Left lobe of liver (tissue), 2 donors: Measurements from ENCODE around the gene PCDH9. TPM values are rescaled to one million over a fixed set of nuclear protein-coding genes. Genes with fewer than 3 reads are reported as not detected.

Source experiments
- ATAC-seq: fragments of 200-7000 bp; cut with Tn5 transposase; one replicate; pipeline ENCODE4 v1.9.1; 2020; ENCODE audit warnings: mild to moderate bottlenecking, moderate library complexity
- DNase-seq: peaks from one replicate; pipeline ENCODE4 v3.0.0-alpha.2; 2020; ENCODE audit warnings: low spot score
- total RNA-seq: library from RNA; stranded (reverse); gene quantifications from one replicate; pipeline ENCODE4 v1.2.1, GENCODE V29; 2021
- donor health status: DM: no; HTN: no; CAD: no; lungs with moderate emphysema.
- donor health status: DM: no; HTN: yes; CAD: no.

PCDH9 gene
- total RNA-seq, 1 donor from 2014 or later: 2.4 TPM

DNA sequence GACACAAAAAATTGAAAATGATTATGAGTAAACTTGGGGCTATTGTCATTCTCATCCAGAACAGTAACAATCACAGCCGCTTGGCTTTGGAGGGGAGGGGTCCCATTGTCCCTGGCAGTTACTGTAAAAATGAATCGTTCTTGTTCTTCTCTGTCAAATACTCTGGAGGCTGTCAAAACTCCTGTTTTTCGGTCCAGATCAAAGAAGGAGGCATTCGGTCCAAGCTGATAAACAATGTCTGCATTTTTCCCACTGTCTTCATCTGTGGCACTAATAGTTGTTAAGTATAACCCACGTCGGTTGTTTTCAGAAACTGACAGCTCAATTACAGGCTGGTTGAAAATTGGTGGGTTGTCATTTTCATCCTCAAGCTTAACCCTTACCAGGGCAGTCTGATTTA is 3.4 kb downstream of the PCDH9 start:
- no peak for ATAC-seq
- no peak for DNase-seq

DNA sequence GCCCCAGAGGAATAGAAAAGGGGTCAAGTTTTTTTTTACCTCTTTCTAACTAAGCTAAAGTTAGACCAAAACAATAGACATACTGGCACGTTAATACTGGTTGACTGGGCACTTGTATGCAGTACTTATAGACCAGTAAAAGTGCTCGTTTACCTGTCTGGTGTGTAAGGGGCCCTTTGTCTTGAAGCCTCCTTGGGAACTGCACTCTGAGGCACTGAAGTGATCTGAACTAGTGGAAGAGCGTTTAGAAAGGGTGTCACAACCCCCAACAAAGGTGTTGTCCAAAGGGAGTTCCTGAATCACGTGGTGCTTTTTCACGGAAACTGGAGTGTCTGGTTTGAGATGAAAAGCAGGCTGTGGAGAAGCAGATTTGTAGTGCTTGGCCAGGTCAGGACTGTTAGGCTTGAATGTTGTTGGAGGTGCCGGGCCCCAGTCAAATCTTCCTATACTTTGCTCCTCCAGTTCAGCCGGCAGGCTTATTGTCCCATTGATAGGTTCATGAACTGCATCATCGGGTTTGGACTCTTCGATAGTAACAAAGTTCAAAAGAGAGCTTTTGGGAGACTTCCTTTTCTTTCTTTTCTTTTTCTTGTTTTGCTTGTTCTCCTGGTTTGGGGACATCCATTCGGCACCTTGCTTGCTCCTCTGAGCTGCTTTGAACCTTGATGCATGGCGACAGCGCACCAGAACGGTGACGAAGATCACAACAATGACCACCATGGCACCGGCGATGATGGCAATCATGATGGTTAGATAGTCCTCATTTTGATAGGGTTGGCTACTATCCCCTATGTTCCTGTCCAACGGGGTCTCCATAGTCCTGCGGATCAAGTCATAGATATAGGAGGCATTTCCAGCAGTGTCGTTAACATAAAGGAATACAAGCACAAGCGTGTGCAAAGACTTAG is 4.6 kb downstream of the PCDH9 start:
- no peak for ATAC-seq
- no peak for DNase-seq

DNA sequence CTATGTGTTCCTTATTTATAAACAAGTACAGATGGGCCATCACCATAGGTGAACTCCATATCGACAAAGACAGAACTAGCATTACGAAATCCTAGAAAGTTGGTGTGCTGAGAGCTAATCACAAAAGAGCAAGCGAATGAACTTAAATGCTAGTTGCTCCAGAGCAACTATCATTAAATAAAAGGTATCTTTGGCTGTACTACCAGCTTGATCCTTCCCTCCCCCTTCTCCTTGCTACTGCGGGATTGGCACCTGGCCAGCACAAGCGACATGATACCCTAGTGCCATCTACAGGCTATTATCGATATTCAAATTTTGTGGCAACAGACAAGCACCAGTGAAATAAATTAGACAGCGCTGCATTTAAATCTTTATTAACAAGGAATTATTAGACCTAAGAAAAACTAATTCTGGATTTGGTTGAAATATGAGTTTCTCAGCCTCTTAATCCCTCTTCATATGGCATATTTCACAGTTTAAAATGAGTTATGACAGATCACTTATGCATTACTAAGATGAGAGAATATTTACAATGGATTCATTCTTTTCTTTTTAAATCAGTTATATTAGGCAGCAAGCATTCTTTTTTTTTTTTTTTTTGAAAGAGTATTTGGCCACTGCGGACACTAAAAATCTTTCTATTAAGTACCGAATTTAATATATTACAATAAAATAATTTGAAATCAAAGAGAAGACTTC is 5.8 kb downstream of the PCDH9 start:
- ATAC-seq (peak; percentile 99), DNase-seq (peak; percentile 76)

DNA sequence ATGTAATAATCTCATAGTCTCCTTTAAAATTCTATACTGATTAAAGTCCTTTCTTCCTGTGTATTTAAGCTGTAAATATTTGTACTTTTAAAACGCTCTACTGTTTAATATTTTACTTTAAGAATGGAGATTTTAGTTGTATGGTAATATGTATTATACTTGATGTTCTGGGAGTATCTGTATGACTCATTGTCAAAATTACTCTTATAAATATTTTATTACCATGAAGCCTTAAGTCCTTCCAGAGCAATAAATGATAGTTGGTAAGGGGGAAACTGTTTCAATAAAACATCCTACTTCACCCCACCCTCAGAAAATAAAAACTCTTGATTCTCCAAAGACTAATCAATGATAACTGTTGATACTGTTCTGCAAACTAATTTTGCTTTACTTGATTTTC is 6.4 kb downstream of the PCDH9 start:
- no peak for DNase-seq
- no peak for ATAC-seq

DNA sequence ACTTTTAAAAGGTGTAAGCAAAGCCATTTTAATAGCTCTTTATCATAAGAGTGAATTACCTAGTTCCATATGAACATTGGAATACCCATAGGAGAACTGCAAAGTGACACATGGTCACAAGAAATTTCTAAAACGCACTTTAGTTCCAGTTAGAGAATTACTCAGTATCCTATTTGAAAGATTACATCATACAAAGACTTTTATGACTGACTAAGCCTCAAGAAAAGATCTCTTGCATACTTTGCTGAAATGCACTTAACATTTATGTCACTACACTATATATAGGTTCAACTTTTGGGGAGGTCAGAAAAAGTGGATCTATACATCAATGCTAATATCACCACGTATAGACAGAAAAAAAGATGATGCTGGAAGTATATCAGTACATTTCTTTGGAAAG is 7.1 kb downstream of the PCDH9 start:
- DNase-seq: no peak

DNA sequence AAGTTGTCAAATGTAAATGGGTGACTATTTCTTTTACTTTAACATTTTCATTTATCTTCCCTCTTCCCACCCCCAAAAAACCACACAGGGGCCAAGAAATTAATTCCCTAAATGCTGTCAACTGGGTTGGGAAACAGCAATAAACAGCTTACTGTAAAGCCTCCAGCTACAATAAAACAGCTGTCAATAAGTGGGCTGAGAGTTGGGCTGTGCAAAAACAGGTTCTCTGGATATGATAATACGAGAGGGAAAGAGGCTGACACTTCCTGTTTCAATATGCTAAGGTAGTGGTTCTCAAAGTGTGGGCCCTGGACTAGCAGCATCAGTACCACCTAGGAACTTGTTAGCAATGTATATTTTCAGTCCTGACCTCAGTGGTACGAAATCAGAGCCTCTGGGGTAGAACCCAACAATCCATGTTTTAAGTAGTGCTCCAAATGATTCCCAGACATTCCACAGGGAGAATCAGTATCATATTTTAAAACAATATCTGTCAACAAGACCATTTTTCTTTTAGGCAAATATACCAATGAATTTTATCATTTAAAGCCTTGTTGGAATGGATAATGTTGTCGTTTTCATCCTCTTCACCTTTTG is 8.4 kb downstream of the PCDH9 start:
- DNase-seq (no peak), ATAC-seq (no peak)

More for the DNA sequence above, 7.1 kb downstream of the PCDH9 start:
- ATAC-seq: no peak

DNA sequence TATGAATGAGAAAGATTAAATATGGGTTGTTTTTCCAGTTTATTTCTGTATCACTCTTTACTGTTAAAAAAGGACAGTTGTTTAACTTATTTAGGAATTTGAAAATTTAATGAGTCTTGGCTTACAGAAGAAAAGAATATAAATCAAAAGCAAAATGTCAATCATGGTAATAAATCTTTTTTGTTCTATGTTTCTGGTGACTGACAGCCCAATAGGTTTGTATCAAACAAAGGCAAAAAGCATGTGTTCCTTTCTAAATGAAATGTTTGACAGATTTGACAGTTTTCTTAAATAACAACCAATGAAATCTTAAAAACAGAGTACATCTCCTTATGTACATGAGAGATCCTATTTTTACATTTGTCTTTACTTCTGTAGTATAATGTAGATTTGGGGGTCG is 11.0 kb downstream of the PCDH9 start:
- ATAC-seq (no peak), DNase-seq (no peak)

DNA sequence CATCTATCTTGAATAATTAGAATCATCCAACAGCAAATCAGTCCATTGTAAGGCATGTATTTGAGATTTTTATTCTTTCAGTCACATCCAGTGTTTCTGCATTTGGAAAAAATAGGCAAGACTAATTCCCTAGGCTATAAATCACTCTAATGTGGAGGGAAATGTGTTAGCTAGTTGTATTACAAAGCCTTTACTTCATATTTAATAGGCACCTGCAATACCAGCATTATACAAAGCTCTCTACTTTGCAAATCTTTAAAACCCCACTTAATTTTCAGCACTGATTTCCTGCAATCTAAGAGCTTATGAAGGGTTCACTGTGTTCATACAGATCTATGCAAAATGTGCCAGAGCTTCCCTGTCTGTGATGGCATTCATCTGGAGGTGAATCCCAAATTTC is 12.3 kb downstream of the PCDH9 start:
- DNase-seq (no peak), ATAC-seq (no peak)

DNA sequence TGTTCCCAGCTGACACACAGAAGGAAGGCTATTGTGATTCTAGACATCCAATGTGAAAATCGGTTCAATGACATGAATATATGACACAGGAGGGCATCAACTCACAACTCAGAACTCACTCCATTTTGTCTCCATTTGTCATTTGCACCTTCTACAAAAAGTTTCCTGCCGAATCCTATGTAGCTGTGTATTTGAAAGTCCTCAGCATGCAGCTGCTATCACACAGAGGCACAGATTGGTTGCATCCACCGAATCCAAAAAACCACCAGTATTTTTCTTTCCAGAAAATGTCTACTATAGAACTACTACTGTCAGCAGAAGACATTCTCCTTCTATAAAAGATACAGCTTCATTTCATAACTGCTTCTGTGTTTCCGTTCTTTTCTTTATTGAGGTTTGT is 13.3 kb downstream of the PCDH9 start:
- DNase-seq (no peak), ATAC-seq (no peak)

DNA sequence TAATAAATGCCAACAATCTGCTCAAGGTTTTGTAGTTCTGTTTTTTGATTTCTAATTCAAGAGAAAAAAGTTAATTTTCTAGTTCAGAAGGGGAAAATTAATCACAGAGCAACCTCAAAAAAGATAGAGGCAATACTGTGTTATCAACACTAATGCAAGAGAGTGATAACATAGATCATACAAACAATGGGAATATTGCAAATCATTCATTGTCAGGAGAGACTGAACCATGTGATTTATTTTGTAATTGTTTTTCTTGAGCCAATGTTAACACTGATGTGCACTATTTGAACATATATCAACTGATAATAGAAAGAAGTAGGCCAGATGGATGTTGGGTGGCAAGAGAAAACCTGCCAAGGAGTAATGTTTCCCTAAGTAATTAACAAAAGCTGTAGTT is 19.9 kb downstream of the PCDH9 start:
- ATAC-seq (no peak), DNase-seq (no peak)

DNA sequence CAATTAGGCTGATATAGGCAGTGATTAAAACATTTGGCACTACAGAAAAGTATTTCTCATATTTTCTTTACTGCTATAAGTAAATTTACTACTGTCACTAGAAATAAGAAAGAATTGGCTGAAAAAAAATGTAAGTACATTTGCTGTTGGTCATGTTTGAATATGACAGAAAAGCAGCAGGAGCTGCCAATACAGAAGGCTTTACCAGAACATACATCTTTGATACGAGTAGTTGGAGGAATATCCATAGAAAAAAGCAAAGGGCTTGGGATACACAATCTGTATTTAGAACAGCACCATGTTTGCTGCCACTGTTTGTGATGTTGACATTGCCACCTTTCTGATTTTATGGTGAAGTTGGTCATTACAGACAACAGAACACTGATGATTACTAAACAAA is 21.6 kb downstream of the PCDH9 start:
- no peak for DNase-seq
- no peak for ATAC-seq

DNA sequence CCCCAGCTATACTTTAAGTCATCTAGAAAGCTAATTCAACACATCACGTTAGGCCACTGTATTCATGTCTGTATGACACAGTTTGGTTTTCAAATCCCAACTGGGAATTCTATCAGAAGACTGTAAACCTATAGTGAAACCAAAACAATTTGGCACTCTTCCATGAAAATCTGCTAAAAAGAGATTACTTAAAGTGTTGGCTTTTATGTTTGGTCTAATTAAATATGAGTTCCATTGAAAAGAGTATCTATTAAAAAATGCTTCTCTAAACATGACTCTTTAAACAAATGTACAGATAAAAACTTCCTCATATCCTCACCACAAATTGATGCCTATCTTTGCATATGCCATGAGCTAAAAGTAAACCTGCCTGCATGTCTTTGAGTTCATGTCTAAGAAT is 25.4 kb downstream of the PCDH9 start:
- DNase-seq (no peak), ATAC-seq (no peak)

DNA sequence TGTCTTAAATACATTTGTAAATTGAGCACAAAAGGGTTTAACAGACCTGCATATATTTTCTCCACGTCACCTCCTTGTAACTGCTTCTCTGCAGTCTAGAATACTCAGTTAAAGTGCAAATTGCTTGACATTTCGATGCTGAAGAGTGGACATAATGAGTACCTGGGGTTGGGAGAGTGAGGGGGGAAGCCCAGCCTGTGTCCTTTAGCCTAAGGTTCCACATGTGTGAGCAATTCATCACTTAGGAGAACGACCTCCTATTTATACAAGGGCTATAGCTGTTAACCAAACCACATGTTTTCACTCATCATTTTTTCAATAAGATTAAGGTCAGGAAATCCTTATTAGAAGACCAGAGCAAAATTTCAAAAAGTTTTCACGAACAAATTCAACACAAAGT is 29.5 kb downstream of the PCDH9 start:
- DNase-seq (no peak), ATAC-seq (no peak)

DNA sequence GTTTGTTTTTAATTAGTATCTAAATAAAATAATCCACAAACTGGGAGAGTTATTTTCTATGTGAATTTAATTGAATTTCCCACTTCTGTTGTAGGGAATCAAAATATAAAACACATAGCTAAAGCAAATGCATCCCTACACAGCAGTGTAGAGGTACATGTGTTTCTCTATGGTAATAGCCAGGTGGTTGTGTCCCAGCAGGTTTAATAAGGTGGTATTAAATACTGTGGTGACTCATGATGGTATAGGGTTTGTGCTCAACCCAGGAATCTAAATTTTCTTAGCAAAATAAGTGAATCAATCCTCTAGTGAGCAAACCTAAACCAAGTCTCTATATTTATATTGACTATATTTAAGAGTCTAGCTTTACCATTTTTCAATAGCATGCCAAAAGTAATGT is 30.0 kb downstream of the PCDH9 start:
- no peak for DNase-seq
- ATAC-seq: no peak

DNA sequence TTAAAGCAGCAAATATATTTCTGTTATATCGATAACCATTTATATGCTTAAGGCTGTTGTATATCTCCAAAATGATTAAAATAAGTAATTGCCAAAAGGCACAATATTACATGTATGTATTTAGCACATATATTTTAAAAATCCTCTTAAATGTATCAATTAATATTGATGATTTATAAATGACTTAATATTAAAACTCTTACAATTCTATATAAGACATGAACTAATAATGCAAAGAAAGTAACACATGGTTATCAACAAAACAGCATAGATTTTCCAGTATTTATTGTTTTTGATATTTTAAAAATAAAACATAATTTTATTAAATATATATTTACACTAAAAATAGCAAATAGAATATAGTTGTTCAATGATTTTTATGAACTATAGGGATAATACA is 32.4 kb downstream of the PCDH9 start:
- no peak for ATAC-seq
- DNase-seq: no peak

DNA sequence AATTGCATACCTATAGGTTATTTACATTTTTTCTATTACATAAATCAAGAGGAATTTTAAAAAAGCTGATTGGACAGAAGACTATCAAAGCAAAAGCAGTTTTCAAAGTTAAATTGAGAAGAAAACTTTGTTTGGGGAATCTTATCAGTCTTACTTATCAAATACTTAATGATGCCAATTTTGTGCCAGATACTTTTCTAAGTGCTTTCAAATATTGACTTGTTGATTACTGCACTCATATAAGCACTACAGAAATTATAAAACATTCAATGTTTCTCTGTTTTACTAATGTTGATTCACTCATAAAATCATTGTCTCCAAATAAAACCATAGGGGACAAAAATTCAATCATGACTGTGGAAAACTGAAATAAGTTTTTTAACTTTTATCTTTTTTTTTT is 36.2 kb downstream of the PCDH9 start:
- ATAC-seq: no peak
- no peak for DNase-seq

DNA sequence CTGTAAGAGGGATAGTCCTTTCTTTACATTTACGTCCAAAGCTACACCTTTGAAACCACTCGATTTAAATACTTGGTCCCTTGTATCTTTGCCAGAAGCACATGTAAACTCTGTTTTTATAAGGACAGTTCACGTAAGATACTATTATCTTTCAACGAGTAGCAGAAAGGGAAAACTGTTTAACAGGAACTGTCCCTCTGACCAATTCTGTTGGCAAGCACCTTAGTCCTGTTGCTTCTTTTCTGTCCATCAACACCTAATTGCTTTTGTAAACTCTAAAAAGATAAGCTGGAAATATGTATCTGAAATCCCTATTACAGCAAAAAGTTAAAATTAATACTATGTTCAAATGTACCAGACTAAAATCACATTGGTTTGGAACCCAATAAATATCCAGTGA is 37.4 kb downstream of the PCDH9 start:
- ATAC-seq (no peak), DNase-seq (no peak)

DNA sequence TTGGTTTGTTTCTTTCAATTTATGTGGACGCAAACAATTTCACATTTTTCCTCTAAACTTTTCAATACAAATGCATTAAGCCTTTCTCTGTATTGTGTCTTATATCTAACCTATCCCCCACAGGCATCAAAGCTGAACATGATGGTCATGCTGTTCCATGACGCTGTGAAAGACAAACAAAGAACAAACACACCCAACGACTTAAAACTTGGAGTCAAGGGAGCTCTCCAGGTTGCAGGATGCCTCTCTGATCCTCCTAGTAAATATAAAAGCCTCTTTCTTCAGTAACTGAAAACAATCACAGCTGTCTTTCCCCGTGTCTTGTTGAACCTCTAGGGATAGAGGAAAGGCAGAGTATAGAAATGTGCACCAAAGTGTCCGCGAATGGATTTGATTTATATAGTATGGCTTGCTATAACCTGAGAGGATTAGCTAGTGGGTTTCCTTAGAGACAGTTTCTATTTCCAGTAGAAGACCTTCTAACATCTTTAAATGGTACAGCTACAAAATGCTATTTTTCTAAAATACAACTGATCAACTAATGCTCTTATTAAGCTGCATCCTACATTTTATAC is 43.1 kb downstream of the PCDH9 start:
- ATAC-seq (no peak), DNase-seq (no peak)

DNA sequence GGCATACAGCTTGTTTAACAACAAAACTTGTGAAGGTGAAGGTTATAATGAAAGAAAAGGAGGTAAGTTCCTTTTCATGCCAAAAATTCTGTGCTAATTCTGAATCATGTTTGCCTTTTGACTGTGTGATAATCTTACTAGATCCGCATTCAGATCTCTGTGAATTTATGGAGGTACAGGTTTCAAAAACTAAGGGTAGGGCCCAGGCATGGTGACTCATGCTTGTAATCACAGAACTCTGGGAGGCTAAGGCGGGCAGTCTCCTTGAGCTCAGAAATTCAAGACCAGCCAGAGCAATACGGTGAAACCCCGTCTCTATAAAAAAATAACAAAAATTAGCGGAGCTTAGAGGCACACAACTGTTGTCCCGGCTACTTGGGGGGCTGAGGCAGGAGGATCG is 45.9 kb downstream of the PCDH9 start:
- no peak for ATAC-seq
- DNase-seq: no peak

DNA sequence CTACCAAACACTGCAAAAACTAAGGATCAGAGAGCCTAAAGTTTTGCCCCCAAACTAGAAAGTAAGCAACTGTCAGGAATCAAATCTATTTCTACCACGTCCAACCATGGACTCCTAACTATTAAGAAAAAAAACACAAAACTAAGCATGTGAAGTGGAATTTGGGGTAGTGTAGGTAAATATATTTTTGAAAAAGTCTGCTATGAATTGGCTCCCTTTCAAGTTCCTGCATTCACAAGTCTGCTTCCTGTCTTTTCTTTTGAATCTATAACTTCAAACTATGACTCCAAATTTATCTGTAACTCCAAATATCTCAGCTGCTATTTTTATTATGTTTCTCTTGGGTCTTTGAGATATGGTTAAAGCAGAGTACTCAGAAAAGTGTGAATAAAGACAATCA is 47.0 kb downstream of the PCDH9 start:
- DNase-seq (no peak), ATAC-seq (no peak)

DNA sequence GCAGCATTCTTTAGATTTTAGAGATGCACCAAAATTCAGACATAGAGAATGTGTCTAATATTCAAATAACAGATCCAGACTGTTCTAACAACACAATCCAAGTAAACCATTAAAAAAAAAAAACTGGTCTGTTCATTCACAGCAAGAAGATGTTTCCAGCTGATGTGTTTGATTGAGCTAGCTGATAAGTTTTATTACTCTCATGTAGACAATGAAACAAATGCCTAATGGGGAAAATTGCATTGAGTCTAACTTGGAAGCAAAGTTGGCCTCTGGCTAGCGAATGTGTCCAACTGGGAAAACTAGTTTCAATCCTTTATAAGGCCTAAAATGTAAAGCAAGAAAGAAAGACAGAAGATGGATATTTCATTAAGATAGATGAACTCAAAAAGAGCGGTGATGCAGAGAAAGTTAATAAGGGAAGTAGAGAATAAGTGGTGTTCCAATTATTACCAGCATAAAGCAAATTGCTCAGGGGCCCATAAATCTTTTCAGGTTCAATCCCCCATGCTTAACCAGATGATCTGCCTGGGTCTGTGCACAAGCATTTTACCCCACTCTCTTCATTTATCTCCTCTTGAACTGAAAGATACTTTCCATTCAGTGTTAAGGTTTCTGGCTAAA is 54.2 kb downstream of the PCDH9 start:
- DNase-seq (no peak), ATAC-seq (no peak)
